NB4 (cell line): ENCODE measurements around the gene PDE4D.
A peak's percentile ranks its signal among the peaks of the same experiment; 100 is the strongest.

Source experiments
- MYC ChIP-seq: IDR thresholded peaks from 2 replicates; pipeline ENCODE4 v1.6.1; 2011; ENCODE audit warnings: low read depth, low read length
- POLR2A ChIP-seq: IDR thresholded peaks from 2 replicates; pipeline ENCODE4 v1.6.1; 2011; ENCODE audit warnings: mild to moderate bottlenecking; ENCODE audit not compliant: insufficient read length; ENCODE audit errors: extremely low read depth
- TF ChIP-seq, protein P1 (sequence below): IDR thresholded peaks from one replicate; pipeline ENCODE4 v1.5.1; 2012; ENCODE audit warnings: low read depth, low read length
- TF ChIP-seq, protein P2 (sequence below): IDR thresholded peaks from 2 replicates; pipeline ENCODE4 v1.6.1; 2011; ENCODE audit warnings: low read depth, low read length

DNA sequence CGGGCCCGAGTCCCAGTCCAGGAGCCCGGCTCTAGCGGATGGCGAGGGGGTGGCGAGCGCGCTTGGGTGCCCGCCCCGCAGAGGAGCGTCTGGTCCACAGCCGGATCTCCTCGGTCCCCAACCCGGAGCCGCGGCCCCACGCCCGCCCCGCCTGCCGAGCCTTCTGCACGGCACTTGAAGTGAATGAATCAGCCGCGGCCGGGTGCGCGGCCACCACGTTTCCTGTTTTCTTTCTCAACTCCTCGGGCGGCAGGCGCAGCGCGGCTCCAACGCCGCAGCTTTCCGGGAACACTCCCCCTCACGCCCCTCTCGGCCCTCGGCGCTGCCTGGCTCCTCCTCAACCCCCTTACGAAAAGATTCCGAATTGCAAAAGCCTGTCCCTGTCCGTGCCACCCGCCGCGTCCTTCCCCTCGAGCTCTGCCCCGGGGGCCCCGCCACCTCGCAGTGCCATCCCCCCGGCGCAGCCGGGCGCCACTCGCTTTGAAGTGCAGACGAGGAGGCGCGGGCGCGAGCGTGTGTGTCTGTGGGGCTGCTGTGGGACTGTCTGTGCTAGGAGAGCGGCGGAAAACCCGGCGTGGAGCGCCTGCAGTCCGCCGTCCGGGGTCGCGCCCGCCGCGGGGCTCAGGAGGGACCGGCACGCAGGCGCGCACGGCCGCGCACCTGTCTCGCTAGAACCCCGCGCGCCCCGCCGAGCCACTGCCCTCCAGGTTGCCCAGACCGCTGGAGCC, 854.1 kb downstream of the PDE4D start:
- TF ChIP-seq, protein P1, sequence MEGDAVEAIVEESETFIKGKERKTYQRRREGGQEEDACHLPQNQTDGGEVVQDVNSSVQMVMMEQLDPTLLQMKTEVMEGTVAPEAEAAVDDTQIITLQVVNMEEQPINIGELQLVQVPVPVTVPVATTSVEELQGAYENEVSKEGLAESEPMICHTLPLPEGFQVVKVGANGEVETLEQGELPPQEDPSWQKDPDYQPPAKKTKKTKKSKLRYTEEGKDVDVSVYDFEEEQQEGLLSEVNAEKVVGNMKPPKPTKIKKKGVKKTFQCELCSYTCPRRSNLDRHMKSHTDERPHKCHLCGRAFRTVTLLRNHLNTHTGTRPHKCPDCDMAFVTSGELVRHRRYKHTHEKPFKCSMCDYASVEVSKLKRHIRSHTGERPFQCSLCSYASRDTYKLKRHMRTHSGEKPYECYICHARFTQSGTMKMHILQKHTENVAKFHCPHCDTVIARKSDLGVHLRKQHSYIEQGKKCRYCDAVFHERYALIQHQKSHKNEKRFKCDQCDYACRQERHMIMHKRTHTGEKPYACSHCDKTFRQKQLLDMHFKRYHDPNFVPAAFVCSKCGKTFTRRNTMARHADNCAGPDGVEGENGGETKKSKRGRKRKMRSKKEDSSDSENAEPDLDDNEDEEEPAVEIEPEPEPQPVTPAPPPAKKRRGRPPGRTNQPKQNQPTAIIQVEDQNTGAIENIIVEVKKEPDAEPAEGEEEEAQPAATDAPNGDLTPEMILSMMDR: no peak
- TF ChIP-seq POLR2A (peak; percentile 74), MYC (peak; percentile 90)
- TF ChIP-seq, protein P2, sequence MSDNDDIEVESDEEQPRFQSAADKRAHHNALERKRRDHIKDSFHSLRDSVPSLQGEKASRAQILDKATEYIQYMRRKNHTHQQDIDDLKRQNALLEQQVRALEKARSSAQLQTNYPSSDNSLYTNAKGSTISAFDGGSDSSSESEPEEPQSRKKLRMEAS: peak; percentile 81
